ENCODE results near the gene SBF2. TPM values are rescaled to one million over a fixed set of nuclear protein-coding genes. Genes with fewer than 3 reads are reported as not detected.

The SBF2 gene
- total and polyA plus RNA-seq, 2 donors (not counting 3 experiments of a cell fraction or from before 2014, with no cell fraction given), result 15.4 to 42.4 TPM

GRCh38 chr11:9893474-9893873 lies 400.5 kb downstream of the SBF2 start:
- H4K20me1 ChIP-seq (replicated peaks; ENCODE audit: control insufficient read depth, extremely low read depth, insufficient read depth, low read length), result no peaks in the 10 kb centered on the region
- no peak overlapping the region for H3K4me2 ChIP-seq (ENCODE audit: insufficient read depth, low read length)
- no peak overlapping the region for H3K27ac ChIP-seq (ENCODE audit: insufficient read depth, low read depth, low read length)
- intact Hi-C loops (cut with micrococcal nuclease), result no loop called here
- no peaks in the 10 kb centered on the region for H3K9me1 ChIP-seq (replicated peaks; ENCODE audit: control insufficient read depth, extremely low read depth, insufficient read depth, low read length)
- FAIRE-seq (no peak), DNase-seq (ENCODE audit: low read depth, low spot score) (peak; percentile 20)
- BruUV-seq (replicated peaks), result no TSS peak
- H3K27me3 ChIP-seq (ENCODE audit: control insufficient read depth in 2 of 2, insufficient read depth in 2 of 2, low read length in 2 of 2), result no peaks in the 10 kb centered on the region
- no peak overlapping the region for H3K9ac ChIP-seq (replicated peaks; ENCODE audit: extremely low read depth, insufficient read depth, low read length)
- no peaks in the 10 kb centered on the region for H3K9me3 ChIP-seq (replicated peaks; ENCODE audit: control insufficient read depth, insufficient read depth, low read length)
- CTCF ChIA-PET, result interaction anchor here (1.1 kb wide), 1 partner anchor 79 kb away, joined by 4 read pairs; no protein-coding TSS in a partner anchor
- H2AFZ ChIP-seq (ENCODE audit: low read depth, low read length), result no peak overlapping the region
- no peak overlapping the region for H3K4me3 ChIP-seq (replicated peaks in 1 of 3; ENCODE audit: insufficient read depth in 1 of 3, low read depth in 1 of 3, low read length in 3 of 3)
- POLR2A ChIA-PET, result no interaction called here
- TF ChIP-seq POLR2AphosphoS5 (IDR thresholded peaks at IDR 0.05; ENCODE audit: insufficient read depth, low read depth, low read length), result no peak
- no peak for TF ChIP-seq JUN (IDR thresholded peaks at IDR 0.05; ENCODE audit: borderline replicate concordance, insufficient read depth, insufficient read length, low read depth)
- TF ChIP-seq MAX (IDR thresholded peaks at IDR 0.05; ENCODE audit: insufficient read depth, insufficient read length), result no peak
- no peak for TF ChIP-seq MYC (IDR thresholded peaks at IDR 0.05; ENCODE audit: low read depth, low read length)
- H3K79me2 ChIP-seq (ENCODE audit: control insufficient read depth, insufficient read depth, low read length), result no peaks in the 10 kb centered on the region
- no peaks in the 10 kb centered on the region for H3K4me1 ChIP-seq (ENCODE audit: control insufficient read depth, extremely low read depth, insufficient read depth, low read length)
- no peaks in the 10 kb centered on the region for H3K36me3 ChIP-seq (ENCODE audit: control insufficient read depth in 2 of 2, extremely low read depth in 1 of 2, insufficient read depth in 2 of 2, low read length in 2 of 2)
- dilution Hi-C loops (cut with MboI; ENCODE audit: extremely low pct_ligation_motif_present, low sequenced_read_pairs), result no loop called here

- Histone ChIP-seq H4K20me1 (replicated peaks; ENCODE audit: control insufficient read depth, extremely low read depth, insufficient read depth, low read length) (no peaks in the 10 kb centered on the region), H3K4me3 (replicated peaks in 1 of 3; ENCODE audit: insufficient read depth in 1 of 3, low read depth in 1 of 3, low read length in 3 of 3) (no peak overlapping the region), H2AFZ (ENCODE audit: low read depth, low read length) (no peak overlapping the region), H3K79me2 (ENCODE audit: control insufficient read depth, insufficient read depth, low read length) (no peaks in the 10 kb centered on the region), H3K27ac (ENCODE audit: insufficient read depth, low read depth, low read length) (no peak overlapping the region), H3K9me1 (replicated peaks; ENCODE audit: control insufficient read depth, extremely low read depth, insufficient read depth, low read length) (no peaks in the 10 kb centered on the region), H3K4me1 (ENCODE audit: control insufficient read depth, extremely low read depth, insufficient read depth, low read length) (no peaks in the 10 kb centered on the region), H3K9ac (replicated peaks; ENCODE audit: extremely low read depth, insufficient read depth, low read length) (no peak overlapping the region), H3K36me3 (ENCODE audit: control insufficient read depth in 2 of 2, extremely low read depth in 1 of 2, insufficient read depth in 2 of 2, low read length in 2 of 2) (no peaks in the 10 kb centered on the region), H3K27me3 (ENCODE audit: control insufficient read depth in 2 of 2, insufficient read depth in 2 of 2, low read length in 2 of 2) (no peaks in the 10 kb centered on the region), H3K9me3 (replicated peaks; ENCODE audit: control insufficient read depth, insufficient read depth, low read length) (no peaks in the 10 kb centered on the region), H3K4me2 (ENCODE audit: insufficient read depth, low read length) (no peak overlapping the region)
- DNase-seq (ENCODE audit: low read depth, low spot score), result no peak
- no TSS peak for BruUV-seq (replicated peaks)
- intact Hi-C loops (cut with micrococcal nuclease), result loop anchor here (1.0 kb wide), 1 partner anchor 11 kb away; no protein-coding TSS in a partner anchor
- ChIA-PET CTCF (interaction anchor here (1.2 kb wide), 1 partner anchor 26 kb away, joined by 3 read pairs; no protein-coding TSS in a partner anchor), POLR2A (no interaction called here)
- TF ChIP-seq MYC (IDR thresholded peaks at IDR 0.05; ENCODE audit: low read depth, low read length) (no peak), MAX (IDR thresholded peaks at IDR 0.05; ENCODE audit: insufficient read depth, insufficient read length) (no peak), POLR2A (IDR thresholded peaks at IDR 0.05; ENCODE audit: low read depth, low read length) (no peak), FOS (IDR thresholded peaks at IDR 0.05; ENCODE audit: borderline replicate concordance, insufficient read depth, low read length) (no peak), POLR2AphosphoS5 (IDR thresholded peaks at IDR 0.05; ENCODE audit: insufficient read depth, low read depth, low read length) (no peak), EZH2 (IDR thresholded peaks at IDR 0.05; ENCODE audit: borderline replicate concordance, low read depth, low read length, severe bottlenecking) (no peak), GATA2 (IDR thresholded peaks at IDR 0.05; ENCODE audit: insufficient read depth, insufficient read length, low read depth, low read length) (no peak), CTCF (IDR thresholded peaks at IDR 0.05; ENCODE audit: extremely low read depth in 1 of 2, insufficient read depth in 1 of 2, low read depth in 1 of 2, low read length in 2 of 2) (no peak), JUN (IDR thresholded peaks at IDR 0.05; ENCODE audit: borderline replicate concordance, insufficient read depth, insufficient read length, low read depth) (no peak)
- dilution Hi-C loops (cut with MboI; ENCODE audit: extremely low pct_ligation_motif_present, low sequenced_read_pairs), result no loop called here
- no peak for FAIRE-seq
Measured at GRCh38 chr11:9888938-9889337, 405.1 kb downstream of the SBF2 start.
